ENCODE measurements around the gene SPCS3.
A peak's percentile ranks its signal among the peaks of the same experiment; 100 is the strongest.

Gene SPCS3

DNA sequence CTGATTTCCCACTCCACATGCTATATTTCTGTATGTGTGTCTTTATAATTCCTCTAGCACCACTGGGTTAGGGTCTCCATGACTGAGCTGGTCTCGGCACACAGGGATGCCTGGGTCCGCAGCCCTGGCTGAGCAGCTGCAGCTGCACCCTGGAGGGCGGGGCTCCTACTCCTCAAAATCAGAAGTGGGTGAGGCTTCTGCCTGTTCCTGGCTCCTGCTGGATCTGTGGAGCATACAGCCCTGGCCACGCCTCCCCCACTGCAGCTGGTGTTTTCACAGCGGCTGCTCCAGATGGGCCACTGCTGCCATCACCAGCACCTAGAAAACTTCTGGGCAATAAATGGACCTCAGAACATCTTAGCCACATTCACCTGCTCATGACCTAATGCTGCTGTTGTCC lies 30.9 kb downstream of the SPCS3 start:
- no peak for DNase-seq

DNA sequence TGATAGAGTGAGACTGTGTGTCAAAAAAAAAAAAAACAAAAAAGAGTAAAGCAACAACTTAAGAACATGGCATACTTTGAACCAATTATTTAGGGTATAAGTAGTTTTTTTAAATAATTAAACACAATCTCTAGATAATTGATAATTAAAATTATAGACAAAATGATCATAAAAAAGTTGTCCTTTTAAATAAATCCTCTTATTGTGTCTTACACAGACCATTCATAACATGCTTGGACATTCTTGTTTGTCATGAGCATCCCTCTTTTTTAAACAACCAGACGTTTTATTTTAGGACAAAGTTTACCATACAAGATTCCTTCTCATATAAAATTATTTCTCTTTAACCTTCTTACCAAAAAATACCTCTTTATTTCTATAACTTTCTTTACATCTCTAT lies 35.1 kb downstream of the SPCS3 start:
- no peak for DNase-seq

DNA sequence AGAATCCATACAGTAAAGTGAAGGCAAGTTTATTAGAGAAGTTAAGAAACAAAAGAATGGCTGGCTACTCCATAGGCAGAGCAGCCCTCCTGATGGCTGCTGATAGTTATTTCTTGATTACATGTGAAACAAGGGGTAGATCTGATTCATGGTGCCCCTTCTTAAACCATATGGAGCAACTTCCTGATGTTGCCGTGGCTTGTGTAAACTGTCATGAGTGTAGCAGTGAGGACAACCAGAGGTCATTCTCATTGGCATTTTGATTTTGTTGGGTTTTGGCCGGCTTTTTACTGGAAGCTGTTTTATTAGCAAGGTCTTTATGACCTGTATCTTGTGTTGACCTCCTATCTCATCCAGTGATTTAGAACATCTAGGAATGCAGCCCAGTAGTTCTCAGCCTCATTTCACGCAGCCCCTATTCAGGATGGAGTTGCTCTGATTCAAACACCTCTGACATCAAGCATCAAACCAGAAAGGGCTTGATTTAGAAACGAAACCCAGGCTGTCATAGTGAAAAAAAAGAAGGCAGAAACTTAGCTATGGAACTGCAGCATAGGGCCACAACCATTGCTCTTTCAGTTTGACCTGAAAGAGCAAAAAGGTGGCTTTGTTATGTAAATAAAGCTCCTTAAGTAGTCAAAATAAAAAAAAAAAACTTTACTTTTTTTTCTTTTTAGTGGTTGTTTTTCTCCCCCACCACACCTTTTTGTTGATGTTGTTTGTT lies 37.8 kb downstream of the SPCS3 start:
- no peak for DNase-seq

GRCh38 chr4:176358083-176358469 lies 38.3 kb downstream of the SPCS3 start:
- DNase-seq: no peak

DNA sequence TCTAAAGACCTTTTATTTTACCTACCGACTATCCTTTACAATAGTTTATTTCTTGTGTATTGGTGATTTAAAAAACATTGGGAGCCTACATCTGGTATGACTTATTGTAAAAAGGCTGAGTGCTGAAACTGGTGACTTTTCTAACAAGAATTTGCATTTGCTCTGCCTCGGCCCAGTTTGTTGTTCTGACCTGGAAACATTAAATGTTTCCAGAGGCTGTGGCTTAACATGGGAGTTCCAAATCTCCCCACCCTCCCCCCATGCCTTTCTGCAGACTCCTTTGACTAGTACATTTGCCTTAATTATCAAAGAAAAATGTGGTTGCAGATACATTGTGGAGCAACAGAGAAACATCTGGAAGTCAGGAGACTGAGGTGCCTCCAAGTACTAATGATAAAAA lies 39.8 kb downstream of the SPCS3 start:
- no peak for DNase-seq

DNA sequence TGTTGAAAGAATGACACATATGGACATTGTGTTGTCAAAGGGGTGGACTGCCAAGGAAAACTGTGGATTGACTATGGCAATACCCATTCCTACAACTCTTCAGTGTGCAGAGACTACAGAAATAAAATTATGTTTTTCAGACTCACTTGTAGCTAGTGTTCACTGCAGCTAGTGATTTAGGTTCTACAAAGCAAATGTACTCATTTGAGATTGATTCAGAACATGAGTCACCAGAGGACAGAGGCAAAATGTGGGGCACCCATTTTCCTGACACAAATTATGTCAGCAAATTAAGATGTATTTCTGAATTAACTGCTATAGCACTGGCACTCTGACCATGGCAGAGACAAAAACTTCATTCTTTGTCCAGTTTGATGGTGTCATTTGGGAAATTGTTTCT lies 40.7 kb downstream of the SPCS3 start:
- no peak for DNase-seq

- no peak for DNase-seq
These were observed 43.3 kb downstream of the SPCS3 start for GRCh38 chr4:176363072-176363471.

DNA sequence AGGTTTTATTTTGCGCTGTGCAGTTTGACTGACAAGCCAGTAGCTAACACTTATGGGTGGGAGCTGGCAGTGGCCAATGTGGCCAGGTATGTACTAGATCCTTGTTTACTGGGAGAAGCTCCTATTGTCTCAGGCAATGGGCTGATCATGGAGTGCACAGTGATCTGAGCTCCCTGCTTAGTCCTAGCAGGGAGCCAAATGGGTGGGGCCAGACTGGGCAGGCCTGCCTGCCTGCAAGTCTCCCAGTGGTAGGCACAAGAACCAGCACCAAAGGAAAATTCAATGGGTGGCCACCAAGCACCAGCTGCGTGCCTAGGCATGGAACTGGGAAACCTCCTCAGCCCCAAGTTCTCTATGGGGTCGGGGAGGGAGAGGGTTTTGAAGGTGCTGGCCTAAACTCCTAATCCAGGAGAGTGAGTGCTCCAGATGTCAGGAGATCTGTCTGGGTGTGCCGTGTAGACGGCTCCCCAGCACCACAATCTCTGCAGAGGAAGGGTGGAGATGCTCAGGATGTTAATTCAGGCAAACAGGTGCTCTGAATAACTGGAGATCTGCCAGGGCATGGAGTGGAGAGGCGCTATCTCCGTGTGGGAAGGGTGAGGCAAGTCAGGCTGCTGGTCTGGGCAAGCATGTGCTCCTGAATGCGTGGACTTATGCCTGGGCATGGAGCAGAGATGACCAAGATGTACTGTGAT lies 48.2 kb downstream of the SPCS3 start:
- DNase-seq: no peak

GRCh38 chr4:176376032-176376614 lies 56.4 kb downstream of the SPCS3 start:
- no peak for DNase-seq

DNA sequence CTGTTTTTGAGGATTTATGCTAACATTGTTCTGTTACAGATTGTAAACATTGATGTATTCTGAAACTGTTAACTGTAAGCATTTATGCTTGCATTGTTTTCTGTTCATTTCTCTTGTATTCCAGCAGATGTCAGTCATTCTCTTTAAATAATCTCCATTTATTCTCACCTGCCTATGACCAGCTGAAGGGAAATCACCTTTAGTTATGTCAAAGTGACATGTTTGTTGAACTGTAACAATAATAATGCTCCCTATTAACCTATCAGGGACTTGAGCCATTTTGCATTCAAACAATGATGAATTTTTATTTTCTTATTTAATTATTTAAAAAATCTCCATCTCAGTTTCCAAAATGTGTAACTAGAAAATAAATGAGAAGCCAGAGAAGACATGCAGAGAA lies 58.0 kb downstream of the SPCS3 start:
- peak; percentile 42 for DNase-seq

DNA sequence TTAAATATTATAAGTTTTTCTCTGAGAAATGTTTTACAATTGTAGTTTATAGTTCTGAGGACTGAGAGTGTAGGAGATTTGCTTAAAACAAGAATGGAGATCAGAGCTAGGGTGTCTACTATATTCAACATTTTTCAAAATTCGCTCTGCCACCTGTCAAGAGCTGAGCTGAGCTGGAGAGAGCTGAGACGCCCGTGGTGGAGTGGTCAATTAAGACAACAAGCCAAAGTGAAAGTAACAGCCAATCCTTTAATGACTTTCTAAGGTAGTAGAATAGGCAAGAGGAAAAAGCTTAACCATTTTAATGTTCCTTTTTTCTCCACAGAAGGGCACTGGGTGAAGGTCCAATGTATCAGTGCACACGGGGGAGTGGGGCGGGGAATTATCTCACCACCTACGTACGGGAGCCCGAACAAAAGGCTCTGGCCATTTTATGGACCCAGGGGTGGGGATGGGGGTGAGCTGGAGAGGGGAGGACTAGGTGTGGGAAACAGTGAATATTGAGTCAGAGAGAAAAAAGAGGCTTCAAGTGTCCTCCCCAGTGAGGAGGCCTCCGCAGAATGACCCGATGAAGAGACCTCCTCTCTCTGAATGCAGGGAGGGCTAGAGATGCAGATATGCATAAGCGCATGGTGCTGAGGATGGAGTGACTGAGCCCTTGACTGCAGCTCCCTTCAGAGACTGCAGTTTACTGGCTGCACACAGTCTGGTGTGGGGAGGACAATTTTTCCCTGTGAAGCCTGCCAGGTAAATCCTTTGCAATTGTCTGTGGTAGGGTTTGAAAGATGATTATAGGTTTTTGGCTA lies 60.8 kb downstream of the SPCS3 start:
- DNase-seq: no peak
